Activated naive CD8-positive, alpha-beta T cell (primary cell): ENCODE measurements around the gene PI4KA.
"Not testable (repeated sequence)": the region's sequence is repeated elsewhere in the genome, so short reads cannot be mapped to it uniquely, and the experiment has no call there.

Experiments
- H3K27ac Mint-ChIP-seq: one replicate; pipeline ENCODE4 v1.8.0; 2021; ENCODE audit warnings: mixed read lengths
- H3K27me3 Mint-ChIP-seq: one replicate; pipeline ENCODE4 v1.8.0; 2021; ENCODE audit warnings: mixed read lengths
- H3K36me3 Mint-ChIP-seq: one replicate; pipeline ENCODE4 v1.8.0; 2021; ENCODE audit warnings: mixed read lengths
- H3K4me1 Mint-ChIP-seq: one replicate; pipeline ENCODE4 v1.8.0; 2021; ENCODE audit warnings: low read depth, mixed read lengths
- H3K4me3 Mint-ChIP-seq: one replicate; pipeline ENCODE4 v1.8.0; 2021; ENCODE audit warnings: mild to moderate bottlenecking, mixed read lengths
- H3K9me3 Mint-ChIP-seq: one replicate; pipeline ENCODE4 v1.8.0; 2021; ENCODE audit warnings: low read depth, mixed read lengths

Gene PI4KA

DNA sequence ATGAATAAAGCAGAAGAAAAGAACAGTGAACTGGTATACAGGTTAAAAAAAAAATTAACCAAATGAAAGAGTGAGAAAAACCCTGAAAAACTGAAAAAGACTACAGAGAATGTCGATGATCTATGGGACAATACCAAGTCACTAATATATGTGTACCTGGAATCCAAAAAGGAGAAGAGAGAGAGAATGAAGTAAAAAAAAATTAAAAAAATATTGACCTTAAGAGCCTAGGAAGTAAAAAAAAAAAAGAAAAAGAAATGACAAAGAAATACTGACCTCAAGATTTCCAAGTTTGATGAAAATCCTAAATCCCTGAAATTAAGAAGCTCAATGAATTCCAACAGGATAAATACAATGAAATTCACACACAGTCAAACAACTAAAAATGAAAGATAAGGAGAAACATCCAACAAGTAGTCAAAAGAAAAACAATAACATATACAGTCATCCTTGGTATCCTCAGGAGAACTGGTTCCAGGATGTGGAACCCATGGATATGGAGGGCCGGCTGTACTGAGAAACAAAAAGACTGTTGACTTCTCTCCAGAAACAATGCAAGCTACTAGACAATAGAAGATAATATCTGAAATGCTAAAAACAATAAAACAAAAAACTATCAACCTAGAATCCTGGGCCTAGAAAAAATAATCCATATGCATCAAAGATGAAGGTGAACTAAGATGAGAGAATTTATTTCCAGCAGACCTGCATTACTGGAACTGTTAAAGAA is 118.2 kb downstream of the PI4KA start:
- no peaks in the 10 kb centered on the region for H3K27me3 Mint-ChIP-seq
- H3K36me3 Mint-ChIP-seq, result peaks cover 8% of the 10 kb centered on the region
- H3K9me3 Mint-ChIP-seq, result no peaks in the 10 kb centered on the region
- peaks cover 1% of the 10 kb centered on the region for H3K4me1 Mint-ChIP-seq
- no peak overlapping the region for H3K27ac Mint-ChIP-seq
- no peak overlapping the region for H3K4me3 Mint-ChIP-seq

DNA sequence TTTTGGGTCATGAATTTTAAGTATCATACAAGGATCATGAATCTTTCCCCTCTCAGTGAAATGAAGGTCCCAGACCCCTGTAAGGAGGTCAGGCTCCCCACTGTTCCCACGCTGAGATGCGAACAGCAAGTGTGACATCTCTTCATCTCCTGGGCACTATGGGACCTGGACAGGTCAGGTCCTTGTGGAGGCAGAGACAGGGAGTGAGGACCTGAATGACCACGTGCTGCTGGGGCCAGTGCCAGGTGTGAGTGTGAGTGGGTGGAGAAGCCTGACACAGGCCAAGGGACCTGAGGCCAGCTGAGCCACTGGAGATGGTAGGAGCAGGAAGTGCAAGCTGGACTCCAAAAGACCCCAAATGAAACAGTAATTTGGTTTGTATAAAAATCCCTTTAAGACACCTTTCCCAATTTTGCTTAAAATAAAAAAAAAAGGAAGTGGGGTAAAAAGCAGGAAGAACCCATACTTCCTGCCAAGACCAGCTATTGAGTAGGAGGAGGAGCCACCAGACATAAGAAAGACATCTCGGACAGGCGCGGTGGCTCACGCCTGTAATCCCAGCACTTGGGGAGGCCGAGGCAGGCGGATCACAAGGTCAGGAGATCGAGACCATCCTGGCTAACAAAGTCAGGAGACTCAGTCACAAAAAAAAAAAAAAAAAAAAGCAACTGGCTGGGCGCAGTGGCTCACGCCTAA is 120.1 kb downstream of the PI4KA start:
- Mint-ChIP-seq H3K27ac (no peak overlapping the region), H3K4me1 (peaks cover 1% of the 10 kb centered on the region), H3K27me3 (no peaks in the 10 kb centered on the region), H3K4me3 (no peak overlapping the region), H3K9me3 (no peaks in the 10 kb centered on the region), H3K36me3 (peaks cover 8% of the 10 kb centered on the region)

DNA sequence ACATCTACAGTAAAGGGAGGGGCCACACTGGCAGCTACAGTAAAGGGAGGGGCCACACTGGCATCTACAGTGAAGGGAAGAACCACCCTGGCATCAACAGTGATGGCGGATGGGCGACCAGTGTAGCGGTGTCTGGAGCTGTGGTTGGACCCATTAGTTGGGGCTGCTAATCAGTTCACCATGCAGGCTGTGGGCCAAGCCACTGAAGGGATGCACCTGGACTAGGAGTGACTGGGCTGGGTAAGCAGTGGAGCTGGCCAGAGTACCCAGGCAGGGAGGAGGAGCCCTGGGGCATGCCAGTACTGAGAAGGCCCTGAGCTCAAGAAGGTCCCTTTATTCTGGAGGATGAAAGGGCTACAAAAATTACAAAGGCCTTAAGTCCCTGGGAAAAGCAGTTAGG is 121.7 kb downstream of the PI4KA start:
- not testable (repeated sequence) for H3K27me3 Mint-ChIP-seq, H3K9me3 Mint-ChIP-seq, H3K27ac Mint-ChIP-seq, H3K4me1 Mint-ChIP-seq, H3K4me3 Mint-ChIP-seq, H3K36me3 Mint-ChIP-seq

DNA sequence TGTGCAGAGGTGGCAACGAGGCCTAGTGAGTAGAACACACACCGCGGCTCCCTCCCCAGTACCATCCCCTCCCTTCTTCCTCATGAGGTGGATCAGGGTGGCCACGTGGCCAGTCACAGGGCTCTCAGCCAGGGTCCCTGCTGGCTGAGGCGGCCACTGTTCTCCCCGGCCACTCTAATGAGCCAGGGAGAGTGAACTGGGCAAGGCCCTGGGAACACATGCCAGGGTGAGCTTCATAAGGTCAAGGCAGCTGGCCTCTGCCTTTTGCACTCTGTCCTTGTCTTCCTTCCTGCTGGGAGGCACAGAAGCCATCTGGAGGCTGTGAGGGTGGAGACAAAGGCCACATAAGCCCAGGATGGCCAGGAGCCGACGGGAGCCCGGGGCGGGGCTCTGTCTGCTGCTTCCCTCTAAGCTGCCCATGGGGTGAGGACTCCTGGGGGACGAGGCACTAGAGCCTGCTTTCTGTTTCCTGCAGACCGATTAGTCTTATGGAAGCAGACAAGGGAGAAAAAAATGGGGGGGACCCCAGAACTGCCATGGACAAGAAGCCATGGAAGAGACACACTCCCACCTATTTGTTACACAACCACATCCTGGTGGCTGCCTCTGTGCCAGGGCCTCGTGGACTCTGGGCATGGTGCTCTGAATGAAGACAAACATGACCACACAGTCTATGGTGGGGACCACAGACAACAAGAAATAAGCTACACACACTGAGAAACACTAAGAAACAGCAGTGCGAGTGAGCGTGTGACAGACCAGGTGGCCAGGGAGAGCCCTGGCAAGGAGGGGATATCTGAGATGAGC is 123.1 kb downstream of the PI4KA start:
- not testable (repeated sequence) for H3K27ac Mint-ChIP-seq, H3K9me3 Mint-ChIP-seq, H3K36me3 Mint-ChIP-seq, H3K4me1 Mint-ChIP-seq, H3K27me3 Mint-ChIP-seq, H3K4me3 Mint-ChIP-seq

DNA sequence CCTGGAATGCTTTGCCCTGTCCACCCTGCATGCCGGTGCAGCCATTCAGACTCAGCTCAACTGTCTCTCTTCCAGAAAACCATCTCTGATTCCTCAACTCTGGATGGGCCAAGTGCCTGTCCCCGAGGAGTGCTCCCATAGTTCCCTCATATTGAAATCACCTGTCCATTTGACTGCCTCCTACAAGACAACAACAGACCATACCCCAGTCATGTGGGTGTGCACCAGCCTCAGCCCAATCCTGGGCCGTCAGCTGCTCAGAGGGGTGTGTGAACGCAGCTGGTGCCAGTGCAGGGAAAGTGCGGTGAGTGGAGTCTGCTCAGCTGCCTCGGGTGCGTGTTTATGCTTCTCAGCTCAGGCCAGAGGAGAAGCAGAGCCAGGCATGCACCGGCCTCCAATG is 126.2 kb downstream of the PI4KA start:
- not testable (repeated sequence) for H3K27ac Mint-ChIP-seq, H3K4me1 Mint-ChIP-seq, H3K27me3 Mint-ChIP-seq, H3K4me3 Mint-ChIP-seq, H3K36me3 Mint-ChIP-seq, H3K9me3 Mint-ChIP-seq

DNA sequence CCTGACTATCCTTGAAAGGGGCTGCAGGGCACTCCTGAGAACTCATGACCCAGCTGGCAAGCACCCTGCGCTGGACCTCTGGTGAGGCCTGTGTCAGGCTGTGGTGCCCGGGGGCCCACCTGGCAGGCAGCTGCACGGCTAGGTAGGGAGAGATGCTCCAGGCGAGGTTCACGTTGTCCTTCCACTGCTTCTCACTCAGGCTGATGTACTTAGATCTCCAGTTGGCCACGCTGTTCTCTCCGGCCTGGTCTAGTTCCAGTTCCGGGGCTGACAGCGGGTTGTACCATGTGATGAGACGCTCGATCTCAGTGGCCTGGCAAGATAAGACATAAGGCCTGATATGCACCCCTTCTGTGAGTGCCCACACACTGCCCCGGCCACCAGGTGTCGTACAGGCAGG is 129.4 kb downstream of the PI4KA start:
- no peak overlapping the region for H3K4me3 Mint-ChIP-seq
- H3K9me3 Mint-ChIP-seq, result no peaks in the 10 kb centered on the region
- H3K4me1 Mint-ChIP-seq, result no peaks in the 10 kb centered on the region
- no peaks in the 10 kb centered on the region for H3K27me3 Mint-ChIP-seq
- no peak overlapping the region for H3K27ac Mint-ChIP-seq
- H3K36me3 Mint-ChIP-seq, result peaks cover 3% of the 10 kb centered on the region

DNA sequence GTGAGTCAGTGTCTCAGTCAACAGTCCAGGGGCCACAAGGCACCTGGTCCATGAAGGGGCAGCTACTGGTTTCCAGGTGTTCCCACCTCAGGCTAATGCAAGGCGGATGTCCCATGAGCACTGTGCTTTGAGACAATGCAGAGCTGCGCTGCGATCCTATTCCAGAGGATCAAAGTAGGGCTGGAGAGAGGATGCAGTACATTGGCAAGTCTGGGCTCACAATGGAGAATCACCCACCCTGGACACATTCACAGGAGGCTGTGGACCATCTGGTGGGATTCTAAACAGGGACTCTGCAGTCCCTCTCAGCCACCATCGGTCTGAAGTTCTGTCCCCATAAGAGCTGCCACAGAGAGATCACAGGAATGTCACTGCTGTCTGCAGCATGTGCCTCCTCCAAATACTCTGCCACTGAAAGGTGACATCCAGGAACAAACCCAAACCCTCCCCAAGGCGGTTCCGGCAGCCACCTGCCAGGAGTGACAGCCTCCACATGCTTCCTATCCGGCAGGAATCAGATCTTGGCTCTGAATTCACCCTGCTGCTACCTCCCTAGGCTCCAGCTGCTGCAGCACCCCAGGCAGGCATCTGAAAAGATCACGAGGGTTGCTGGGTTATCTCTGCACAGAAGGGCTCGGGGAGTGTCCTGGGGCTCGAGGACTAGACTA is 130.0 kb downstream of the PI4KA start:
- Mint-ChIP-seq H3K4me3 (no peak overlapping the region), H3K4me1 (no peaks in the 10 kb centered on the region), H3K36me3 (peaks cover 3% of the 10 kb centered on the region), H3K9me3 (no peaks in the 10 kb centered on the region), H3K27me3 (no peaks in the 10 kb centered on the region), H3K27ac (no peak overlapping the region)

DNA sequence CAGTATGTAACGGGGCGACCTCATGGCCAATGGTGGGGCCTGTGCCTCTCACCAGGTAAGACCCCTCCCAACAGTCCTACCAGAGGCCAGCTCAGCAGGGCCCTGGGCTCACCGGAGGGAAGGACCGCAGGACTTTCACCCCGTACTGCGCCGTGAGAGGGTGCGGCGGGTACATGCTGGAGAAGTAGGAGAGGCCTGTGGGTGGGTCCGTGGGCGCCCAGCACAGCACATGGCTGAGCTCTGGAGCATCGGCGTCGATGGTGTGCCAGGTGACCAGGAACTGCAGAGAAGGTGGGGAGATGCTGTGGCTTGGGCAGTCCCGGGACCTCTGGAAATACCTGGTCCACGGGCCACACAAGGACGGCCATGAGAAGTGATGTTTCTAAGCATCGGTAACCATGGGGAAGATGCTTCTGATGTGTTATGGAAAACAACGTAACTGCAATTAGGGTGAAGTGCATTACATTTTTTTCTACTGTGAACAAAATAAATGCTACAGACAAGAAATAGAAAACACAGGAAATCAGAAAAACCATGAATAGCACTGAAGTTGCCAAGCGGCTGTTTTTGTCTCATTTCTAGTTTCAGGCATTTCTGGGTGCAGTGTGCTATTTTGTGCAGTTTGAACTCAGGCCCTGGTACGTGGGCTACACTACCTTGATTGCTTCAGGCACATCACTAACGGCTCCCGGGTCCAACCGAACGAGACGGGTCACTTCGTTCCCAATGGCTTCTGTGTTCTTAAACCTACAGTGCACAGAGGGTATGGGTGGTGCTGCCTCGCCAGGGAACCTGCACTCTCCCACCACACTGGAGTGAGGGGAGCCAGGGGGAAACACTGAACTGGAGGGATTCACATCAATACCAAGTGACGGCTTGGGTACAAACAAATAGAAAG is 131.2 kb downstream of the PI4KA start:
- H3K4me3 Mint-ChIP-seq, result no peak overlapping the region
- H3K9me3 Mint-ChIP-seq, result no peaks in the 10 kb centered on the region
- H3K27ac Mint-ChIP-seq, result no peak overlapping the region
- H3K36me3 Mint-ChIP-seq, result peaks cover 3% of the 10 kb centered on the region
- no peaks in the 10 kb centered on the region for H3K27me3 Mint-ChIP-seq
- H3K4me1 Mint-ChIP-seq, result no peaks in the 10 kb centered on the region

DNA sequence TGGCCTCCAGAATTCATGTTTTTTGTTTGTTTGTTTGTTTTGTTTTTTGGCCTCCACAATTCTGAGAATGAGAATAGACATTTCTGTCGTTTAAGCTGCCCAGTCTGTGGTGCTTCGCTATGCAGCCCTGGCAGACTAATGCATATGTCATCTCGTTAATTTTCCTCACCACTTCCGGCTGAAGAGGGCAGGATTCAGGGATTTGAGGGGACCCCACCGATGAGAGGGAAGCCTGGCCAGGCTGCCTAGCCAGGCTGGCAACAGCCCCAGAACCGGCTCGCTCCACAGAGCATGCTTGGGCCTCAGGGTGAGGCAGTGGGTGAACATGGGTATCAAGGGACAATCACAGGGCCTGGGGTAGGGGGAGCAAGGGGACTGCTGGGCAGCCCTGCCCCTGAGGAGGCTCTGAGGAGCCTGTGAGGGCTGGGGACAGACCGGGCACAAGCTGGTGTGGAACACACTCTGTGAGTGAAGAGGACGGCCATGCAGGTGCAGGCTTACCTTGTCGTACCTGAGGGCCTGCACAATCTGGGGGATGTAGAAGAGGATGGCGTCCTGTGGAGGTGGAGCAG is 132.5 kb downstream of the PI4KA start:
- Mint-ChIP-seq H3K36me3 (peaks cover 3% of the 10 kb centered on the region), H3K4me3 (no peak overlapping the region)

DNA sequence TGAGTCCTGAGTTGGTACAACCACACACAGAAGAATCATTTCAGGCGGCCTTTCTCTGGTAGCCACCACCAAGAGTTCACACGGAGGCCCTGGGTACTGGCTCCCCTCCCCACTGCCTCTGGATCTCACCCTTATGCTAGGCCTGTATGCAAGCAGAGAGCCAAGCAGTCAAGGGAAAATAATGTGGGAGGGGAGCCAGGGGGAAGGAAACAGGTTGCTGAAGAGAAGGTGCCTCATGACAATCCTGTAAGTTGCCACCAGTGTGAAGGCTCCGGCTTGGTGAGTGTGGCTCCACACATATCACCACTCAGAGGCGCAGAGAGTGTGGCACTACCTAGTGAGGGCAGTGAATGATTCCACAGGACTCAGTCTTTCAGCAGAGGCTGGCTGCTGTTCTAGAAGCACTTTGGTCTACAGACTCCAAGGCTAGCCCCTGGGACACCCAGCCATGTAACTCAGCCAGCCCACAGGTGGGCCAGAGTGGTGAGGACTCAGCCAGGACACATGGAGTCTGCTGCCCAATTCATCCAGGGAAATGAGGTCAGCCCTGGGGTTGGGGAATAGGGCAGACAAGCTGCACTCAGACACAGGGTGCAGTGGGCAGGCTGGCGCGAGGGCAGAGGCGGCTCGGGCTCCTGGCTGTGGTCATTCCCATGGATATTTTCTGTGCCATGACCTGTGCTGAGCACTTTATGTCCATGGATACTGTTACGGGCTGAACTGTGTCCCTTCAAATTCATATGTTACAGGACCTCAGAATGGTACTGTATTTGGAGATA is 133.7 kb downstream of the PI4KA start:
- Mint-ChIP-seq H3K4me1 (no peaks in the 10 kb centered on the region), H3K36me3 (peaks cover 3% of the 10 kb centered on the region), H3K27ac (no peak overlapping the region), H3K27me3 (no peaks in the 10 kb centered on the region), H3K4me3 (no peak overlapping the region), H3K9me3 (no peaks in the 10 kb centered on the region)

More for the DNA sequence above, 132.5 kb downstream of the PI4KA start:
- no peaks in the 10 kb centered on the region for H3K4me1 Mint-ChIP-seq
- H3K27me3 Mint-ChIP-seq, result no peaks in the 10 kb centered on the region
- H3K9me3 Mint-ChIP-seq, result no peaks in the 10 kb centered on the region
- H3K27ac Mint-ChIP-seq, result no peak overlapping the region

DNA sequence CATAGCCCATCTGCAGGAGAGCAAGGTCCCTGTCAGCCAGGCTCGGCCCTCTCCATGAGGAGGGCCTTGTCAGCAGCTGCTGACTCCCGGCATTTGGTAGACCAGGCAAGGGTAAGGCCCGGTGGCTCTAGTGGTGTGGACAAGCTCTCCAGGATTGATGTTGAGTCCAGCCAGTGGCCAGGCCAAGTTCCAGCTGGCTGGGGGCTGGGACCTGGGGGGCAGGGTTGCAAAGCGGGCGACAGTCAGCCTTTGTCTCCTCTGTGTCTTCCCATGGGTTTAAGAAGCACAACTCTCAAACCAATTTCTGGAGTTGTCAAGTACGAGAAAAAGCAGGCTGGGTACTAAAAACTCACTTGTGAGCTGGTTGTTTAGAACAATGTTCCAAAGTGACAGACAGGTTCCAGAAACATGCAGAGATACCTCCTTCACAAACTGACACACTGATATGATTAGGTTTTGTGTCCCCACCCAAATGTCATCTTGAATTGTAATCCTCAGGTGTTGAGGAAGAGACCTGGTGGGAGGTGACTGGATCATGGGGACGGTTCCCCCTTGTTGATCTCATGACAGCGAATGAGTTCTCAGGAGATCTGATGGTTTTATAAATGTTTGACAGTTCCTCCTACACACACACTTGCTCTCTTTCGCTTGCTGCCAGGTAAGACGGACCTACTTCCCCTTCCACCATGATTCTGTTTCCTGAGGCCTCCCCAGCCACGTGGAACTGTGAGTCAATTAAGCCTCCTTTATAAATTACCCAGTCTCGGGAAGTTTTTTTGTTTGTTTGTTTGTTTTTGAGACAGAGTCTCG is 137.0 kb downstream of the PI4KA start:
- no peaks in the 10 kb centered on the region for H3K4me1 Mint-ChIP-seq
- H3K9me3 Mint-ChIP-seq, result no peaks in the 10 kb centered on the region
- no peak overlapping the region for H3K4me3 Mint-ChIP-seq
- no peak overlapping the region for H3K27ac Mint-ChIP-seq
- peaks cover 3% of the 10 kb centered on the region for H3K36me3 Mint-ChIP-seq
- H3K27me3 Mint-ChIP-seq, result no peaks in the 10 kb centered on the region

DNA sequence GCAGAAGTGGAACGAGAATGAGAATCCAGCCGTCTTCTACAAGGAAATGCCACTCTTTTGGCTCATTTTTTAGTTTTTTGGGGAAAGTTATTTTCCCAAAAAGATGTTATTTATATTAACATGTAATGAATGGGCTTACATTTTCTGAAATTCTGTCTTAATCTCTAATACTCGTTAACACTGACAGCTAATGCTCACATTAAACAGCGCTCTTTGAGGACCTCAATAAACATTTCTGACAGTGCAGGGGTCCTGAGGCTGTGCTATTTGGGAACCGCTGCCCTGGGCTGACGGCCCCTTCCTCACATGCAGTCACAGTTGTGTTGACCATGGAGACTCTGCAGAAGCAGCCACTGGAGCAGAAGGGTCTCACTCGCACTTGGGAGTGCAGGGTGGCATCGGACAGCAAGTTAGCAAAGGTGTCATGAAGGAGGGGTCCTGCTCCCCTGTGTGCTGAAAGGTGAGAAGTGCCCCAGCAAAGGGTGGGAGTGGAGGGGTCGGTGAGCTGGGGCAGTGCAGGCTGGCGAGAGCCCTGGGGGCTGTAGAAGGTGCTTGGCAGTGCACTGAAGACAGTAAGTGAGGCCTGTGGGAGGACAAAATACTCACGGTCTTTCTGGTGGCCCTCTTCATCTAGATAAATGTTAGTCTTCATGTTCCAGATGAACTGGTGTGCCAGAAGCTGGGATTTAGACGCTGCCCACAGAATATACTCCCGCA is 137.8 kb downstream of the PI4KA start:
- Mint-ChIP-seq H3K9me3 (no peaks in the 10 kb centered on the region), H3K36me3 (peaks cover 3% of the 10 kb centered on the region), H3K27ac (no peak overlapping the region), H3K4me3 (no peak overlapping the region), H3K4me1 (no peaks in the 10 kb centered on the region), H3K27me3 (no peaks in the 10 kb centered on the region)
